ENCODE measurements around the gene RNASE13. TPM values are rescaled to one million over a fixed set of nuclear protein-coding genes. Genes with fewer than 3 reads are reported as not detected.

The RNASE13 gene
- total and polyA plus RNA-seq, 9 donors, result 0.14 to 0.16 TPM; not detected in 7

- Histone ChIP-seq H3K36me3 (ENCODE audit: control insufficient read depth, insufficient read depth, low read length) (no peaks in the 10 kb centered on the region), H3K4me3 (ENCODE audit: low read length) (no peak overlapping the region), H3K9me3 (replicated peaks; ENCODE audit: control insufficient read depth, low read depth, low read length) (no peaks in the 10 kb centered on the region), H3K27me3 (ENCODE audit: control insufficient read depth, insufficient read depth, low read length) (no peaks in the 10 kb centered on the region), H3K27ac (ENCODE audit: low read length) (no peak overlapping the region), H3K4me1 (ENCODE audit: control insufficient read depth, insufficient read depth, low read length) (peaks cover 35% of the 10 kb centered on the region)
- WGBS (ENCODE audit: insufficient coverage), result 79% methylated on average over 2 of the region's 5 CpGs
- no peak for DNase-seq
Measured at GRCh38 chr14:21032326-21033132, 2.1 kb downstream of the RNASE13 start.

- no peak for DNase-seq
- no peaks in the 10 kb centered on the region for H3K9me3 ChIP-seq (replicated peaks; ENCODE audit: control insufficient read depth, low read depth, low read length)
- WGBS (ENCODE audit: insufficient coverage), result 85% methylated on average over 12 of the region's 12 CpGs
- no peak overlapping the region for H3K27ac ChIP-seq (ENCODE audit: low read length)
- H3K4me1 ChIP-seq (ENCODE audit: control insufficient read depth, insufficient read depth, low read length), result peaks cover 44% of the 10 kb centered on the region
- H3K36me3 ChIP-seq (ENCODE audit: control insufficient read depth, insufficient read depth, low read length), result no peaks in the 10 kb centered on the region
- no peak overlapping the region for H3K4me3 ChIP-seq (ENCODE audit: low read length)
- no peaks in the 10 kb centered on the region for H3K27me3 ChIP-seq (ENCODE audit: control insufficient read depth, insufficient read depth, low read length)
Measured at GRCh38 chr14:21030531-21030930, 4.1 kb downstream of the RNASE13 start.

GRCh38 chr14:21029917-21030316 lies 4.7 kb downstream of the RNASE13 start, which contains the start of gene TPPP2:
Gene TPPP2 (plus strand): TSS chr14:21030217. CDS start chr14:21030582, 365 bp downstream.
- Histone ChIP-seq H3K4me1 (ENCODE audit: control insufficient read depth, insufficient read depth, low read length) (peaks cover 47% of the 10 kb centered on the region), H3K36me3 (ENCODE audit: control insufficient read depth, insufficient read depth, low read length) (no peaks in the 10 kb centered on the region), H3K27me3 (ENCODE audit: control insufficient read depth, insufficient read depth, low read length) (no peaks in the 10 kb centered on the region), H3K27ac (ENCODE audit: low read length) (no peak within 1 kb of the TSS), H3K4me3 (ENCODE audit: low read length) (no peak within 1 kb of the TSS), H3K9me3 (replicated peaks; ENCODE audit: control insufficient read depth, low read depth, low read length) (no peaks in the 10 kb centered on the region)
- DNase-seq, result no peak
- WGBS (ENCODE audit: insufficient coverage), result 100% methylated on average over 1 of the region's 5 CpGs

GRCh38 chr14:21026988-21027315 lies 7.7 kb downstream of the RNASE13 start:
- Histone ChIP-seq H3K9me3 (replicated peaks; ENCODE audit: control insufficient read depth, low read depth, low read length) (no peaks in the 10 kb centered on the region), H3K36me3 (ENCODE audit: control insufficient read depth, insufficient read depth, low read length) (peaks cover 10% of the 10 kb centered on the region), H3K4me3 (ENCODE audit: low read length) (no peak overlapping the region), H3K27me3 (ENCODE audit: control insufficient read depth, insufficient read depth, low read length) (peaks cover 2% of the 10 kb centered on the region), H3K4me1 (ENCODE audit: control insufficient read depth, insufficient read depth, low read length) (peaks cover 43% of the 10 kb centered on the region), H3K27ac (ENCODE audit: low read length) (peak overlapping the region; percentile 86)
- no peak for DNase-seq
- WGBS (ENCODE audit: insufficient coverage), result 50% methylated on average over 2 of the region's 3 CpGs

GRCh38 chr14:21026274-21026987 lies 8.2 kb downstream of the RNASE13 start:
- peaks cover 2% of the 10 kb centered on the region for H3K27me3 ChIP-seq (ENCODE audit: control insufficient read depth, insufficient read depth, low read length)
- H3K9me3 ChIP-seq (replicated peaks; ENCODE audit: control insufficient read depth, low read depth, low read length), result no peaks in the 10 kb centered on the region
- peak overlapping the region; percentile 86 for H3K27ac ChIP-seq (ENCODE audit: low read length)
- 70% methylated on average over 2 of the region's 7 CpGs for WGBS (ENCODE audit: insufficient coverage)
- H3K4me1 ChIP-seq (ENCODE audit: control insufficient read depth, insufficient read depth, low read length), result peaks cover 39% of the 10 kb centered on the region
- DNase-seq, result peak; percentile 46
- H3K36me3 ChIP-seq (ENCODE audit: control insufficient read depth, insufficient read depth, low read length), result peaks cover 15% of the 10 kb centered on the region
- peak overlapping the region; percentile 61 for H3K4me3 ChIP-seq (ENCODE audit: low read length)

- H3K4me3 ChIP-seq (ENCODE audit: low read length), result peak overlapping the region; percentile 61
- 3% methylated on average over 30 of the region's 58 CpGs for WGBS (ENCODE audit: insufficient coverage)
- no peaks in the 10 kb centered on the region for H3K9me3 ChIP-seq (replicated peaks; ENCODE audit: control insufficient read depth, low read depth, low read length)
- peaks cover 38% of the 10 kb centered on the region for H3K4me1 ChIP-seq (ENCODE audit: control insufficient read depth, insufficient read depth, low read length)
- H3K27me3 ChIP-seq (ENCODE audit: control insufficient read depth, insufficient read depth, low read length), result peaks cover 2% of the 10 kb centered on the region
- peak; percentile 70 for DNase-seq
- peak overlapping the region; percentile 92 for H3K27ac ChIP-seq (ENCODE audit: low read length)
- peaks cover 23% of the 10 kb centered on the region for H3K36me3 ChIP-seq (ENCODE audit: control insufficient read depth, insufficient read depth, low read length)
Measured at GRCh38 chr14:21025371-21026273, 9.0 kb downstream of the RNASE13 start.

- Histone ChIP-seq H3K9me3 (replicated peaks; ENCODE audit: control insufficient read depth, low read depth, low read length) (no peaks in the 10 kb centered on the region), H3K4me3 (ENCODE audit: low read length) (peak within 1 kb of the TSS; percentile 61), H3K27me3 (ENCODE audit: control insufficient read depth, insufficient read depth, low read length) (peaks cover 2% of the 10 kb centered on the region), H3K4me1 (ENCODE audit: control insufficient read depth, insufficient read depth, low read length) (peaks cover 38% of the 10 kb centered on the region), H3K27ac (ENCODE audit: low read length) (peak within 1 kb of the TSS; percentile 92), H3K36me3 (ENCODE audit: control insufficient read depth, insufficient read depth, low read length) (peaks cover 29% of the 10 kb centered on the region)
- WGBS (ENCODE audit: insufficient coverage), result under 1% methylated on average over 35 of the region's 72 CpGs
- DNase-seq, result peak; percentile 87
Measured at GRCh38 chr14:21024585-21025370, 9.8 kb downstream of the RNASE13 start, which contains the start of gene NDRG2. Gene NDRG2 (minus strand): TSS chr14:21025061. CDS start chr14:21023315, 1,746 bp downstream.

- H3K36me3 ChIP-seq (ENCODE audit: control insufficient read depth, insufficient read depth, low read length), result peaks cover 37% of the 10 kb centered on the region
- no peak for DNase-seq
- H3K27me3 ChIP-seq (ENCODE audit: control insufficient read depth, insufficient read depth, low read length), result peaks cover 2% of the 10 kb centered on the region
- no peaks in the 10 kb centered on the region for H3K9me3 ChIP-seq (replicated peaks; ENCODE audit: control insufficient read depth, low read depth, low read length)
- 33% methylated on average over 4 of the region's 17 CpGs for WGBS (ENCODE audit: insufficient coverage)
- peaks cover 38% of the 10 kb centered on the region for H3K4me1 ChIP-seq (ENCODE audit: control insufficient read depth, insufficient read depth, low read length)
- peak overlapping the region; percentile 39 for H3K27ac ChIP-seq (ENCODE audit: low read length)
- H3K4me3 ChIP-seq (ENCODE audit: low read length), result peak overlapping the region; percentile 61
Measured at GRCh38 chr14:21023817-21024584, 10.6 kb downstream of the RNASE13 start.

- peak overlapping the region; percentile 3 for H3K27ac ChIP-seq (ENCODE audit: low read length)
- H3K36me3 ChIP-seq (ENCODE audit: control insufficient read depth, insufficient read depth, low read length), result peaks cover 45% of the 10 kb centered on the region
- peak overlapping the region; percentile 61 for H3K4me3 ChIP-seq (ENCODE audit: low read length)
- peaks cover 2% of the 10 kb centered on the region for H3K27me3 ChIP-seq (ENCODE audit: control insufficient read depth, insufficient read depth, low read length)
- H3K9me3 ChIP-seq (replicated peaks; ENCODE audit: control insufficient read depth, low read depth, low read length), result no peaks in the 10 kb centered on the region
- peaks cover 38% of the 10 kb centered on the region for H3K4me1 ChIP-seq (ENCODE audit: control insufficient read depth, insufficient read depth, low read length)
- 70% methylated on average over 3 of the region's 7 CpGs for WGBS (ENCODE audit: insufficient coverage)
- DNase-seq, result peak; percentile 48
Measured at GRCh38 chr14:21023174-21023573, 11.4 kb downstream of the RNASE13 start.

Data from muscle of leg (tissue), 11 donors.